Measurements from ENCODE around the gene PMPCA. TPM values are rescaled to one million over a fixed set of nuclear protein-coding genes. Genes with fewer than 3 reads are reported as not detected.

Gene PMPCA
- total and polyA plus RNA-seq, 4 donors: 27.0 to 75.6 (median 41.6) TPM

DNA sequence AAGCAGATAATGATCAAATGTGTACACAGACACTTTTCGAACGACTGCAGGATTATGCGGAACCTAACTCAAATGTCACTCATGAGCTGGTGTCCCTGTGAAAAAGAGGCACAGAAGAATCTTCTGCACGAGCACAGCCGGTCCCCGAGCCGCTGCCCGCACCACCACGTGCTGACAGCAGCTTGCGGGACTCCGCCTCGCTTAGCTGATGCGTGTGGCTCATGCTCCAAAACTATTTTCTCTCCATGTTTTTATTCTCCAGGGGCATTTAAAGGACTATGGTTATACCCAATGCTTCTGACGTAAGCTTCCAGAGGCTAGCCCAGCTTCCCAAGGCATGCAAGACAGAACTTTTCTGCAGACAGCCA, 62.9 kb downstream of the PMPCA start:
- no peak overlapping the region for H3K27ac ChIP-seq (ENCODE audit: low read depth in 1 of 2, low read length in 2 of 2)

More for the DNA sequence above, 62.9 kb downstream of the PMPCA start:
- Histone ChIP-seq H3K4me3 (ENCODE audit: low read depth in 1 of 3, low read length in 3 of 3) (no peak overlapping the region), H3K36me3 (ENCODE audit: control insufficient read depth in 4 of 4, insufficient read depth in 3 of 4, low read depth in 1 of 4, low read length in 3 of 4) (peaks cover 53 to 92% (median 65%) of the 10 kb centered on the region in 4 donors), H3K9me3 (ENCODE audit: control insufficient read depth in 4 of 4, low read length in 3 of 4) (no peaks in the 10 kb centered on the region), H3K4me1 (ENCODE audit: control insufficient read depth in 4 of 4, insufficient read depth in 4 of 4, low read length in 3 of 4) (no peaks in the 10 kb centered on the region), H3K9ac (ENCODE audit: low read depth in 1 of 2, low read length in 2 of 2) (no peak overlapping the region), H3K27me3 (ENCODE audit: control insufficient read depth in 4 of 4, insufficient read depth in 4 of 4, low read length in 3 of 4) (no peaks in the 10 kb centered on the region)
- TF ChIP-seq, protein P1, sequence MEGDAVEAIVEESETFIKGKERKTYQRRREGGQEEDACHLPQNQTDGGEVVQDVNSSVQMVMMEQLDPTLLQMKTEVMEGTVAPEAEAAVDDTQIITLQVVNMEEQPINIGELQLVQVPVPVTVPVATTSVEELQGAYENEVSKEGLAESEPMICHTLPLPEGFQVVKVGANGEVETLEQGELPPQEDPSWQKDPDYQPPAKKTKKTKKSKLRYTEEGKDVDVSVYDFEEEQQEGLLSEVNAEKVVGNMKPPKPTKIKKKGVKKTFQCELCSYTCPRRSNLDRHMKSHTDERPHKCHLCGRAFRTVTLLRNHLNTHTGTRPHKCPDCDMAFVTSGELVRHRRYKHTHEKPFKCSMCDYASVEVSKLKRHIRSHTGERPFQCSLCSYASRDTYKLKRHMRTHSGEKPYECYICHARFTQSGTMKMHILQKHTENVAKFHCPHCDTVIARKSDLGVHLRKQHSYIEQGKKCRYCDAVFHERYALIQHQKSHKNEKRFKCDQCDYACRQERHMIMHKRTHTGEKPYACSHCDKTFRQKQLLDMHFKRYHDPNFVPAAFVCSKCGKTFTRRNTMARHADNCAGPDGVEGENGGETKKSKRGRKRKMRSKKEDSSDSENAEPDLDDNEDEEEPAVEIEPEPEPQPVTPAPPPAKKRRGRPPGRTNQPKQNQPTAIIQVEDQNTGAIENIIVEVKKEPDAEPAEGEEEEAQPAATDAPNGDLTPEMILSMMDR (IDR thresholded peaks at IDR 0.05; ENCODE audit: low read depth, low read length, missing input control): no peak
- TF ChIP-seq FOXA1 (IDR thresholded peaks at IDR 0.05): no peak
- TF ChIP-seq HNF4A (conservative IDR thresholded peaks at IDR 0.05): no peak
- TF ChIP-seq GABPA (IDR thresholded peaks at IDR 0.05 in 1 of 2, conservative IDR thresholded peaks at IDR 0.05 in 1 of 2): no peak
- TF ChIP-seq, protein P2, sequence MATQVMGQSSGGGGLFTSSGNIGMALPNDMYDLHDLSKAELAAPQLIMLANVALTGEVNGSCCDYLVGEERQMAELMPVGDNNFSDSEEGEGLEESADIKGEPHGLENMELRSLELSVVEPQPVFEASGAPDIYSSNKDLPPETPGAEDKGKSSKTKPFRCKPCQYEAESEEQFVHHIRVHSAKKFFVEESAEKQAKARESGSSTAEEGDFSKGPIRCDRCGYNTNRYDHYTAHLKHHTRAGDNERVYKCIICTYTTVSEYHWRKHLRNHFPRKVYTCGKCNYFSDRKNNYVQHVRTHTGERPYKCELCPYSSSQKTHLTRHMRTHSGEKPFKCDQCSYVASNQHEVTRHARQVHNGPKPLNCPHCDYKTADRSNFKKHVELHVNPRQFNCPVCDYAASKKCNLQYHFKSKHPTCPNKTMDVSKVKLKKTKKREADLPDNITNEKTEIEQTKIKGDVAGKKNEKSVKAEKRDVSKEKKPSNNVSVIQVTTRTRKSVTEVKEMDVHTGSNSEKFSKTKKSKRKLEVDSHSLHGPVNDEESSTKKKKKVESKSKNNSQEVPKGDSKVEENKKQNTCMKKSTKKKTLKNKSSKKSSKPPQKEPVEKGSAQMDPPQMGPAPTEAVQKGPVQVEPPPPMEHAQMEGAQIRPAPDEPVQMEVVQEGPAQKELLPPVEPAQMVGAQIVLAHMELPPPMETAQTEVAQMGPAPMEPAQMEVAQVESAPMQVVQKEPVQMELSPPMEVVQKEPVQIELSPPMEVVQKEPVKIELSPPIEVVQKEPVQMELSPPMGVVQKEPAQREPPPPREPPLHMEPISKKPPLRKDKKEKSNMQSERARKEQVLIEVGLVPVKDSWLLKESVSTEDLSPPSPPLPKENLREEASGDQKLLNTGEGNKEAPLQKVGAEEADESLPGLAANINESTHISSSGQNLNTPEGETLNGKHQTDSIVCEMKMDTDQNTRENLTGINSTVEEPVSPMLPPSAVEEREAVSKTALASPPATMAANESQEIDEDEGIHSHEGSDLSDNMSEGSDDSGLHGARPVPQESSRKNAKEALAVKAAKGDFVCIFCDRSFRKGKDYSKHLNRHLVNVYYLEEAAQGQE (IDR thresholded peaks at IDR 0.05): no peak
- no peak for TF ChIP-seq NR2F2 (IDR thresholded peaks at IDR 0.05)
- TF ChIP-seq EGR1 (IDR thresholded peaks at IDR 0.05; ENCODE audit: low read depth in 2 of 2): no peak
- TF ChIP-seq SP1 (IDR thresholded peaks at IDR 0.05): no peak
- no peak for TF ChIP-seq FOXA2 (IDR thresholded peaks at IDR 0.05)
- TF ChIP-seq, protein P3, sequence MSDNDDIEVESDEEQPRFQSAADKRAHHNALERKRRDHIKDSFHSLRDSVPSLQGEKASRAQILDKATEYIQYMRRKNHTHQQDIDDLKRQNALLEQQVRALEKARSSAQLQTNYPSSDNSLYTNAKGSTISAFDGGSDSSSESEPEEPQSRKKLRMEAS (IDR thresholded peaks at IDR 0.05): no peak
- DNase-seq (ENCODE audit: low spot score): no peak
- WGBS: 88% methylated on average over 14 of the region's 14 CpGs

Other genes with a start within 250 kb of the PMPCA start
- not detected for gene LHX3, start 205.5 kb upstream of the PMPCA start, total RNA-seq
- gene LHX3, start 205.5 kb upstream of the PMPCA start, polyA plus RNA-seq: not detected
- 10 to 100 TPM in 1 of 2 donors, 1 to 10 TPM in 1; 4.8 to 12.7 TPM for gene QSOX2, start 164.8 kb upstream of the PMPCA start, total RNA-seq
- 1 to 10 TPM in 1 of 2 donors, under 1 TPM in 1; 0.79 to 3.8 TPM for gene QSOX2, start 164.8 kb upstream of the PMPCA start, polyA plus RNA-seq
- under 1 TPM in 1 of 2 donors, not detected in 1; 0.05 TPM for gene CCDC187, start 106.6 kb upstream of the PMPCA start, total RNA-seq
- gene CCDC187, start 106.6 kb upstream of the PMPCA start, polyA plus RNA-seq: not detected
- gene GPSM1, start 83.1 kb upstream of the PMPCA start, total RNA-seq: 1 to 10 TPM; 2.1 to 2.9 TPM
- 1 to 10 TPM in 1 of 2 donors, under 1 TPM in 1; 0.11 to 1.1 TPM for gene GPSM1, start 83.1 kb upstream of the PMPCA start, polyA plus RNA-seq
- 1 to 10 TPM; 2.0 to 2.9 TPM for gene DNLZ, start 46.9 kb upstream of the PMPCA start, total RNA-seq
- gene DNLZ, start 46.9 kb upstream of the PMPCA start, polyA plus RNA-seq: 1 to 10 TPM; 6.2 to 7.1 TPM
- 1 to 10 TPM; 3.1 to 5.3 TPM for gene CARD9, start 37.0 kb upstream of the PMPCA start, total RNA-seq
- gene CARD9, start 37.0 kb upstream of the PMPCA start, polyA plus RNA-seq: 1 to 10 TPM in 1 of 2 donors, under 1 TPM in 1; 0.25 to 1.3 TPM
- gene SNAPC4, start 10.5 kb upstream of the PMPCA start, total RNA-seq: 1 to 10 TPM; 2.3 to 4.2 TPM
- 1 to 10 TPM in 1 of 2 donors, under 1 TPM in 1; 0.75 to 3.9 TPM for gene SNAPC4, start 10.5 kb upstream of the PMPCA start, polyA plus RNA-seq
- 10 to 100 TPM; 11.0 to 25.6 TPM for gene ENTR1, start within 50 bp of the PMPCA start, total RNA-seq
- gene ENTR1, start within 50 bp of the PMPCA start, polyA plus RNA-seq: 10 to 100 TPM; 12.7 to 28.1 TPM
- gene INPP5E, start 29.2 kb downstream of the PMPCA start, total RNA-seq: 1 to 10 TPM; 3.1 to 3.3 TPM
- 1 to 10 TPM; 1.0 to 2.7 TPM for gene INPP5E, start 29.2 kb downstream of the PMPCA start, polyA plus RNA-seq
- gene SEC16A, start 72.4 kb downstream of the PMPCA start, total RNA-seq: 10 to 100 TPM; 21.7 to 96.1 TPM
- gene SEC16A, start 72.4 kb downstream of the PMPCA start, polyA plus RNA-seq: 10 to 100 TPM; 43.3 to 88.7 TPM
- 10 to 100 TPM in 1 of 2 donors, 1 to 10 TPM in 1; 9.4 to 22.3 TPM for gene NOTCH1, start 135.4 kb downstream of the PMPCA start, total RNA-seq
- gene NOTCH1, start 135.4 kb downstream of the PMPCA start, polyA plus RNA-seq: 1 to 10 TPM; 2.4 to 7.5 TPM

Data from liver (tissue), 9 donors.